Lung (tissue), 12 donors: ENCODE data around the gene TRAF7. TPM values are rescaled to one million over a fixed set of nuclear protein-coding genes. Genes with fewer than 3 reads are reported as not detected.
A peak's percentile ranks its signal among the peaks of the same experiment; 100 is the strongest.

Experiments
- ATAC-seq: fragments of 200-7000 bp; cut with Tn5 transposase; one replicate; pipeline ENCODE4 v1.9.1; 2020; ENCODE audit warnings: moderate number of reproducible peaks; ENCODE audit not compliant: insufficient read depth, low FRiP score
- DNase-seq, 3 donors: peaks; one replicate each; pipeline ENCODE4 v3.0.0-alpha.2; 2013 to 2017
- H3K27ac ChIP-seq, 2 donors: one replicate each; pipeline ENCODE4 v1.5.1; 2013; ENCODE audit warnings: mild to moderate bottlenecking in 2 of 2, moderate library complexity in 2 of 2, control low read depth in 1 of 2, inconsistent platforms in 1 of 2, low read depth in 1 of 2, low read length in 1 of 2
- H3K27me3 ChIP-seq, 3 donors: one replicate each; pipeline ENCODE4 v1.5.1; 2013; ENCODE audit warnings: low read length in 2 of 3; ENCODE audit not compliant: control insufficient read depth in 3 of 3, insufficient read depth in 3 of 3
- H3K36me3 ChIP-seq, 4 donors: one replicate each; pipeline ENCODE4 v1.5.1; 2013; ENCODE audit warnings: low read length in 4 of 4, mild to moderate bottlenecking in 1 of 4, moderate library complexity in 1 of 4; ENCODE audit not compliant: control insufficient read depth in 4 of 4, insufficient read depth in 4 of 4
- H3K4me1 ChIP-seq, 5 donors: one replicate each; pipeline ENCODE4 v1.5.1; 2013; ENCODE audit warnings: low read length in 5 of 5, mild to moderate bottlenecking in 2 of 5, moderate library complexity in 1 of 5; ENCODE audit not compliant: control insufficient read depth in 5 of 5, insufficient read depth in 5 of 5
- H3K4me3 ChIP-seq: one replicate; pipeline ENCODE4 v1.5.1; 2013; ENCODE audit warnings: mild to moderate bottlenecking, control low read depth, moderate library complexity
- H3K9ac ChIP-seq, 2 donors: one replicate each; pipeline ENCODE4 v1.5.1; 2013; ENCODE audit warnings: low read length in 2 of 2, control low read depth in 1 of 2; ENCODE audit not compliant: insufficient read depth in 1 of 2
- H3K9me3 ChIP-seq, 4 donors: one replicate each; pipeline ENCODE4 v1.5.1; 2013; ENCODE audit warnings: low read length in 3 of 4, mild to moderate bottlenecking in 1 of 4, moderate library complexity in 1 of 4; ENCODE audit not compliant: control insufficient read depth in 4 of 4, insufficient read depth in 3 of 4
- WGBS, 2 donors: extraction: QIAGEN DNeasy Blood & Tissue Kit; methylation state at CpG; one replicate each; pipeline ENCODE4 v1.1.7; 2013; 5-methylcytosine and 5-hydroxymethylcytosine counted together
- polyA plus RNA-seq, 2 donors: library from polyadenylated mRNA; stranded (reverse); fragments of 200-250 nt; gene quantifications; one replicate each; pipeline ENCODE4 v1.2.1, GENCODE V29; 2013
- total RNA-seq, 2 donors: library from RNA; depleted of rRNA in 1 of 2; stranded (reverse); fragments of >200 nt in 1 of 2; gene quantifications; one replicate each; pipeline ENCODE4 v1.2.1, GENCODE V29; 2014 to 2021
- TF ChIP-seq, protein P1 (sequence below): IDR thresholded peaks from 2 replicates; pipeline ENCODE4 v1.5.1; 2012; ENCODE audit warnings: mild to moderate bottlenecking; ENCODE audit errors: control extremely low read depth, extremely low read depth
- donor health status: control.
- donor health status: control.
- donor health status: Bipolar disorder and iron deficiency.
- donor health status: healthy.
- donor health status: DM: yes; HTN: yes; CAD: no.

Gene TRAF7
- total and polyA plus RNA-seq, 4 donors = 33.4 to 74.2 (median 48.3) TPM

DNA sequence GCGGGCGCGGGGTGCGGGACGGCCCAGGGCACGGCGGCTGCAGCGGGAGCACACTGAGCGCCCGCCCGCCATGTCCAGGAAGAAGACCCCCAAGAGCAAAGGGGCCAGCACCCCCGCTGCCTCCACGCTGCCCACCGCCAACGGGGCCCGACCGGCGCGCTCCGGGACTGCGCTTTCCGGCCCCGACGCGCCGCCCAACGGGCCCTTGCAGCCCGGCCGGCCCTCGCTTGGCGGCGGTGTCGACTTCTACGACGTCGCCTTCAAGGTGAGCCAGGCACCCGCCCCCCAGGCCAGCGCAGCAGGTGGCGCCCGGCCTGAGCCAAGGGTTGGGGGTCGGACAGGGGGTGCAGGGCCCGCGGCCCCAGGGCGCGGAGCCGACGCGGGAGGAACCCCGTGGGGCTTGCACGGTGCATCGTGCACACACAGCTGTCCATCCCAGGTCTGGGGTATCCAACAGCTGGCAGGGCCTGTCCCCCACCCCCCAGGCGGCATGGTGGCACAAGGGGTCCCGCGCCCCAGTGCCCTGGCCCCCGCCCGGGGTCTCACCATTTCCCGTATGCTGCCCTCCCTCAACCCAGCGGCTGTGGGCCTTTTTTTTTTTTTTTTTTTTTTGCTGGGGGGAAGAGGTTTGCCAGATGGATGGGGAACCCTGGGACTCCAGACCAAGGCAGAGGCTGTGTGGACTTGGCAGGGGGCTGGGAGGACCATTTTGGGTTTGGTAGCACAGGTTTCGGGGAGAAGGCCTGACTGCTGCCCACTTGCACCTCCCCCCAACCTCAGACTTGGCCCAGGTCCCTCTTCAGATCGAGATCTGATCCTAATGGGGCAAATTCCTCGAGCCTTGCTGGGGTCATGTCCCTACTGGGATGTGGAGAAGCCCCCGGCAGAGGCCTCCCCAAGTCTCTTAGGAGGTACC lies 6.6 kb upstream of the TRAF7 start:
- 2 to 3% methylated on average over 50 to 62 of the region's 62 CpGs for WGBS, 2 donors
- Histone ChIP-seq H3K36me3 (peaks cover 0 to 14% (median 6%) of the 10 kb centered on the region in 4 donors), H3K27me3 (no peaks in the 10 kb centered on the region), H3K4me3 (no peak overlapping the region), H3K9me3 (no peaks in the 10 kb centered on the region), H3K9ac (no peak overlapping the region), H3K27ac (peak overlapping the region in 1 of 2 donors; percentile 27), H3K4me1 (peaks cover 0 to 61% (median 23%) of the 10 kb centered on the region in 5 donors)
- TF ChIP-seq, protein P1, sequence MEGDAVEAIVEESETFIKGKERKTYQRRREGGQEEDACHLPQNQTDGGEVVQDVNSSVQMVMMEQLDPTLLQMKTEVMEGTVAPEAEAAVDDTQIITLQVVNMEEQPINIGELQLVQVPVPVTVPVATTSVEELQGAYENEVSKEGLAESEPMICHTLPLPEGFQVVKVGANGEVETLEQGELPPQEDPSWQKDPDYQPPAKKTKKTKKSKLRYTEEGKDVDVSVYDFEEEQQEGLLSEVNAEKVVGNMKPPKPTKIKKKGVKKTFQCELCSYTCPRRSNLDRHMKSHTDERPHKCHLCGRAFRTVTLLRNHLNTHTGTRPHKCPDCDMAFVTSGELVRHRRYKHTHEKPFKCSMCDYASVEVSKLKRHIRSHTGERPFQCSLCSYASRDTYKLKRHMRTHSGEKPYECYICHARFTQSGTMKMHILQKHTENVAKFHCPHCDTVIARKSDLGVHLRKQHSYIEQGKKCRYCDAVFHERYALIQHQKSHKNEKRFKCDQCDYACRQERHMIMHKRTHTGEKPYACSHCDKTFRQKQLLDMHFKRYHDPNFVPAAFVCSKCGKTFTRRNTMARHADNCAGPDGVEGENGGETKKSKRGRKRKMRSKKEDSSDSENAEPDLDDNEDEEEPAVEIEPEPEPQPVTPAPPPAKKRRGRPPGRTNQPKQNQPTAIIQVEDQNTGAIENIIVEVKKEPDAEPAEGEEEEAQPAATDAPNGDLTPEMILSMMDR = no peak
- DNase-seq (no peak), ATAC-seq (no peak)

DNA sequence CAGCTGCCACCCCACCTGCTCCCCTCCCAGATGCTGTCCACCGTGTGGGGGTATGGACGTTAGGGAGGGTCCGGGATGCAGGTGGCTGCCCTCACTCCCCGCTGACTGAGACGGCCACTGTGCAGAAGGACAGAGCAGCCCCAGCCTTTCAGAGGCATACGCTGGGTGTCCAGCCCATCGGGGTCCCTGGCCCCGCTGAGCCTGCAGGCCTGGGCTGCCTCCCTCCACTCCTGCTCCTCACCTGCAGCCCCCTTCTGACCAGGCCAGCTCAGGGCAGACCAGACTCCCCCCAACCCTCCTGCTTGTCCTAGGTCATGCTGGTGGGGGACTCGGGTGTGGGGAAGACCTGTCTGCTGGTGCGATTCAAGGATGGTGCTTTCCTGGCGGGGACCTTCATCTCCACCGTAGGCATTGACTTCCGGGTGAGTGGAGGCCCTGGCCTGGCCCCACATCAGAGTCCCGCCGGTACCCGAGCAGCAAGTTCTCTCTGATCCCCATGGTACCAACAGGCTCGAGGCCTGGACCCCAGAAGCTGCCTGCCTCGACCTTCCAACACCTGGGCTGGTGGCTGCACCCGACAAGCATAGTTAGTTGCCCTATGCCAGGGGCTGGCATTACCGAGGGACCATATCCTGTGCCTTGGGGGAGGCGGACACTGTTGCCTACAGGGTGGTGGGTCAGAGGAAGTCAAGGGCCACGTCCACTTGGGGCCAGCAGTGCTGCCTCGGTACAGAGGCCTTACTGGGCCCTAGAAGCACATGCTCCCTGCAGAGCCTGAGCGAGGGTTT lies 5.8 kb upstream of the TRAF7 start:
- DNase-seq = no peak
- no peak for ATAC-seq

GRCh38 chr16:2150418-2151187 lies 5.0 kb upstream of the TRAF7 start:
- peaks cover 0 to 69% (median 23%) of the 10 kb centered on the region in 5 donors for H3K4me1 ChIP-seq
- no peak overlapping the region for H3K9ac ChIP-seq
- ATAC-seq (no peak), DNase-seq (no peak)
- H3K4me3 ChIP-seq = no peak overlapping the region
- H3K27me3 ChIP-seq = no peaks in the 10 kb centered on the region
- 63 to 78% methylated on average over 18 of the region's 18 CpGs for WGBS, 2 donors
- no peaks in the 10 kb centered on the region for H3K9me3 ChIP-seq
- peaks cover 0 to 14% (median 8%) of the 10 kb centered on the region in 4 donors for H3K36me3 ChIP-seq
- no peak overlapping the region for H3K27ac ChIP-seq
- TF ChIP-seq, protein P1 = no peak

More for the DNA sequence above, 5.8 kb upstream of the TRAF7 start:
- peaks cover 0 to 14% (median 7%) of the 10 kb centered on the region in 4 donors for H3K36me3 ChIP-seq
- 64 to 67% methylated on average over 24 of the region's 24 CpGs for WGBS, 2 donors
- H3K4me3 ChIP-seq = no peak overlapping the region
- H3K9me3 ChIP-seq = no peaks in the 10 kb centered on the region
- H3K27me3 ChIP-seq = no peaks in the 10 kb centered on the region
- no peak overlapping the region for H3K27ac ChIP-seq
- H3K4me1 ChIP-seq = peaks cover 0 to 69% (median 23%) of the 10 kb centered on the region in 5 donors
- TF ChIP-seq, protein P1 = no peak
- H3K9ac ChIP-seq = no peak overlapping the region
